ENCODE measurements around the gene GPSM1. TPM values are rescaled to one million over a fixed set of nuclear protein-coding genes. Genes with fewer than 3 reads are reported as not detected.
A peak's percentile ranks its signal among the peaks of the same experiment; 100 is the strongest.

GPSM1 gene
- total RNA-seq, 1 donor from 2014 or later = 24.6 TPM

GRCh38 chr9:136290508-136291000 is 36.8 kb upstream of the GPSM1 start:
- no peak for DNase-seq (ENCODE audit: low spot score)

- DNase-seq (ENCODE audit: low spot score) = no peak
Measured at GRCh38 chr9:136291306-136292025, 35.9 kb upstream of the GPSM1 start.

GRCh38 chr9:136292026-136292538 is 35.3 kb upstream of the GPSM1 start:
- no peak for DNase-seq (ENCODE audit: low spot score)

- no peak for DNase-seq (ENCODE audit: low spot score)
Measured at GRCh38 chr9:136292591-136293448, 34.5 kb upstream of the GPSM1 start.

- DNase-seq (ENCODE audit: low spot score) = no peak
Measured at GRCh38 chr9:136293476-136294077, 33.8 kb upstream of the GPSM1 start.

GRCh38 chr9:136294437-136294836 is 32.9 kb upstream of the GPSM1 start:
- DNase-seq (ENCODE audit: low spot score) = no peak

- no peak for DNase-seq (ENCODE audit: low spot score)
Measured at GRCh38 chr9:136295055-136295454, 32.3 kb upstream of the GPSM1 start.

- no peak for DNase-seq (ENCODE audit: low spot score)
Measured at GRCh38 chr9:136295542-136296433, 31.6 kb upstream of the GPSM1 start.

- no peak for DNase-seq (ENCODE audit: low spot score)
Measured at GRCh38 chr9:136296434-136297015, 30.8 kb upstream of the GPSM1 start.

GRCh38 chr9:136297016-136297691 is 30.2 kb upstream of the GPSM1 start:
- DNase-seq (ENCODE audit: low spot score) = peak; percentile 64

GRCh38 chr9:136297766-136298735 is 29.3 kb upstream of the GPSM1 start:
- DNase-seq (ENCODE audit: low spot score) = no peak

- DNase-seq (ENCODE audit: low spot score) = no peak
Measured at GRCh38 chr9:136299116-136299515, 28.2 kb upstream of the GPSM1 start.

GRCh38 chr9:136299541-136299940 is 27.8 kb upstream of the GPSM1 start:
- DNase-seq (ENCODE audit: low spot score) = no peak

GRCh38 chr9:136300016-136300545 is 27.3 kb upstream of the GPSM1 start:
- DNase-seq (ENCODE audit: low spot score) = no peak

- no peak for DNase-seq (ENCODE audit: low spot score)
Measured at GRCh38 chr9:136300866-136301265, 26.5 kb upstream of the GPSM1 start.

- no peak for DNase-seq (ENCODE audit: low spot score)
Measured at GRCh38 chr9:136302527-136302926, 24.8 kb upstream of the GPSM1 start.

GRCh38 chr9:136303066-136303824 is 24.1 kb upstream of the GPSM1 start:
- DNase-seq (ENCODE audit: low spot score) = no peak

GRCh38 chr9:136303825-136304416 is 23.4 kb upstream of the GPSM1 start, which contains the start of gene CCDC187:
Gene CCDC187 (minus strand): TSS chr9:136304094. CDS start chr9:136303830, 264 bp downstream.
- DNase-seq (ENCODE audit: low spot score) = no peak
